GM18519 (cell line): ENCODE results near the gene IFT74.

Experiments
- ATAC-seq: cut with Tn5 transposase; IDR thresholded peaks from one replicate; pipeline ENCODE4 v1.9.1; 2021; ENCODE audit warnings: mild to moderate bottlenecking, moderate library complexity; ENCODE audit not compliant: unreplicated experiment, low FRiP score

Gene IFT74

DNA sequence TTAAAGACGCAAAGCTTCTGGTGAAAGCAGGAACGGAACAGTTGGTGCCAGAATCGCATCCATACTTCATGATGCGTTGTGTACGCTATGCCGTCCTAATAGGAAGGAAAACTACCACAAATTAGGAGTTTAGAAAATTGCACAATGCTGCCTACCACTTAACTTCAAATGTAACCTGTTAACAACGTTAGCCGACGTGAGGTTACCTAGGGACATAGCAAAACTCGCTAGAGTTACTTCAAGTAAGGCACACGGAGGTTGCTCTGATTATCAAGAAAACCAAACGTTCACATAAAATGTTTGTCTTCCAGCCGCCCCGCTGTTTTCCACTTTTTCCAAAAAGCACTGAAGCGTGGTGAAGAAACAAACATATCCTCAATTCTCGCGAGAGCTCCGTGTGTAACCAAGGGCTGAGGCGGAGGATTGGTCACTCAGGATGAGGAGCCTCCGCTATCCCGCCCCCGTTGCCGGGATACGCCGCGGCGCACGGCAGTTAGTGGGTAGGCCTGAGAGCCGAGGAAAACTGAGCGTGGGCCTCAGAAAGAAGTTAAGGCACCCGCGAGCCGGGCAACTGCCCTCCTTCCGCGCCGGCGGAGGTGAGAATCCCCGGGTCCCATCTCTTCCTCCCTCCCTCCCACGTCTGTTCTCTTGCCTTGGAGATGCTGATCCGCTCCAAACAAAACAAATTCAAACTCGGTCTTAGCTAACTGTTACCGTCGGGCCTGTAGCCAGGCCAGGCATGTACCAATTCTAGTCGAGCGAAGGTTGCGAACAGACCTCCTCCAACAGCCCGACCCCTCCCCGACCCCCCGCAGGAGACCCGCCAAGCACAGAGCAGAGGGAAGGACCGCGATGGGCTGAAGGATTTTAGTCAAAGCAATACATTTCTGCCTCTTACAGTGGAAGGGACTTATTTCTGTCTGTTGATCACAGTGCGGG, at the start of gene IFT74:
Gene IFT74 (plus strand): TSS at position 492 of the 939 bp plus-strand sequence. CDS start 5,556 bp downstream, outside the sequence.
- peak; percentile 92 for ATAC-seq

GRCh38 chr9:26913138-26913668, 43.0 kb upstream of the IFT74 start:
- ATAC-seq: no peak

- ATAC-seq: no peak
Observed at GRCh38 chr9:26919698-26920097, 36.5 kb upstream of the IFT74 start.

GRCh38 chr9:26925609-26926008, 30.6 kb upstream of the IFT74 start:
- no peak for ATAC-seq

DNA sequence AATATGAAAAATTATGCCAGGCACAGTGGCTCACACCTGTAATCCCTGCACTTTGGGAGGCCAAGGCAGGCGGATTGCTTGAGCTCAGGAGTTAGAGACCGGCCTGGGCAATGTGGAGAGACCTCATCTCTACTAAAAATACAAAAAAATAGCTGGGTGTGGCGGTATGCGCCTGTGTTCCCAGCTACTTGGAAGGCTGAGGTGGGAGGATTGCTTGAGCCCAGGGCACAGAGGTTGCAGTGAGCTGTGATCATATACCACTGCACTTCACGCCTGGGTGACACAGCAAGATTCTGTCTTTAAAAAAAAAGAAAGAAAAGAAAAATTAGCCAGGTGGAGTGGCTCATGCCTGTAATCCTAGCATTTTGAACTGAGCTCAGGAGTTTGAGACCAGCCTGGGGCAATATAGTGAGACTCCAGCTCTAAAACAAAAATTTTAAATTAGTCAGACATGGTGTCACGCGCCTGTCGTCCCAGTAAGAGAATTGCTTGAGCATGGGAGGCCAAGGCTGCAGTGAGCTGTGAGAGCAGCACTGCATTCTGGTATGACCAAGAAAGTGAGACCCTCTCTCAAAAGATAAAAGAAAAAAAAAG, 27.2 kb upstream of the IFT74 start:
- ATAC-seq: no peak

DNA sequence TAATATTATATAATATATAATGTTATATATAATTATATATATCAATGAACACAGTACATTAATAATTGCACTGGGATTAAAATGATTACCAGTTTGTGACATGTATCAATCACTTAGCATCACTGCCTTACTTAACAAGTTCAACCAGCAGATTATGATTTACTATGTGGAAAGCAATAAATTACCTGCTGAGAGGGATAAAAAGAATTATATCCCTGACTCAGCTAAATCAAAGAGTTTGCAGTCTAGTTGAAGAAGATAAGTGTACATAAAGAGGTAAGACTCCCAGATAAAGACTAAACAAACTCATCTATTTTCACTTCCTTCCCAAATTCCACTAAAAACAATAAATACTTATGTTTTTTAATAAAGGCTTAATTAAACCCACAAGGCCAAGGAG, 20.4 kb upstream of the IFT74 start:
- no peak for ATAC-seq

- no peak for ATAC-seq
Observed at GRCh38 chr9:26937816-26938371, 18.3 kb upstream of the IFT74 start.

- ATAC-seq: no peak
Observed at GRCh38 chr9:26939955-26940711, 16.1 kb upstream of the IFT74 start.

- ATAC-seq: no peak
Observed at GRCh38 chr9:26940779-26941178, 15.4 kb upstream of the IFT74 start.

- no peak for ATAC-seq
Observed at GRCh38 chr9:26945591-26945990, 10.6 kb upstream of the IFT74 start.

GRCh38 chr9:26946753-26947727, 9.2 kb upstream of the IFT74 start, which contains the start of gene PLAA:
TSS of gene PLAA (minus strand) at chr9:26947242. CDS start at chr9:26947045, 197 bp downstream.
- ATAC-seq: peak; percentile 98

- ATAC-seq: no peak
Observed at GRCh38 chr9:26947736-26948135, 8.5 kb upstream of the IFT74 start.

DNA sequence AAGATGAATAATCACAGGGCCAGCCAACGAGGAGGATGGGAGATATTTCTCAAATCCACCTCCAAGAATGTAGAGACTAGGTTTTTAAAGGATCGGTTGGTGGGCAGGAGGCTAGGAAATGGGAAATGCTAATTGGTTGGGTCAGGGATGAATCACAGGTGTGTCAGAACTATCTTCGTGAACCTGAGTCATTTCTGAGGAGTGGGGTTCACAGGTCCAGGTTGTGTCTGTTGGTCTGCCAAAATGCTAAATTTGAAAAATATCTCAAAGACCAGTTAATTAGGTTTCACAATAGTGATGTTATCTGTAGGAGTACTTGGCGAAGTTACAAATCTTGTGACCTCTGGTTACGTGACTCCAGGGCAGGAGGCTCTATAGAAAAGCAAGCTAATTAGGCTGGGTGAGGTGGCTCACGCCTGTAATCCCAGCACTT, 6.6 kb upstream of the IFT74 start:
- no peak for ATAC-seq

- no peak for ATAC-seq
Observed at GRCh38 chr9:26950521-26950920, 5.7 kb upstream of the IFT74 start.

GRCh38 chr9:26951794-26952193, 4.4 kb upstream of the IFT74 start:
- no peak for ATAC-seq

DNA sequence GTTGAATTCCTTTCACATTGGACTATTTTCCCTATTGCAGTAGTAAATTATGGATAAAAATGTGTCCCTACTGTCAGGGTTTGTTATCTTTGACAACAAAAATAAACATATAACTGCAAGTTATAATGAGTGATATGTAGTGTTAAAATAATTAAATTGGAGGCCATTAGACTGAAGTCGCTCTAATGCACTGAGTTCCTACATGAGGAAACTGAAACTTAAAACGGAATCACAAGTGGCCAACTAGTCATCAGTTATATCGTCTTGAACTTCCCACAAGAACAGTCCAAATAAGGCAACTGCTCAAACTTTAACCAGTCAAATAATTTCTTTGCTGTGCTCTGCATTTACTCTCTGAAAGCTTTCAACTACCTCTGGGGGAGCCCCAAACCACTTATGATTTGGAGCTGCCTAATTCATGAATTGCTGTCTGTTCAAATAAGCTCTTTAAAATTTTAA, 2.1 kb upstream of the IFT74 start:
- ATAC-seq: peak; percentile 38

- ATAC-seq: peak; percentile 27
Observed at GRCh38 chr9:26955222-26955903, 849 bp upstream of the IFT74 start.

DNA sequence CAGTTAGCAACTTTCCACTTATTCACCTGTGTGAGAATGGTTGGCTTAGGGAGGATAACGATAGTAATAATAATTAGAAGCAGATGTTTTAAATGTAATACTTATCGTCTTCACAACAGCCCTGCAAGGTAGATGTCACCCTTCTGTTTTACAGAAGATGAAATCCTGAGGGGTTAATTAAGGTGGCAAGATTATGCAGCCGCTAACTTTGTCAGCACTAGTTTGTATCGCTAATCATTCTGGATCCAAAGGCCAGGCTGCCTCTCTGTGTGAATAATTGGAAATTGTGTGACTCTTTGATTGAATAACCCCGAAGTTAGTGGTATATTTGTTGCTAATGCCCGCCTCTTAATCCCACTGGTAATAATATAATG, 635 bp downstream of the IFT74 start:
- peak; percentile 1 for ATAC-seq

DNA sequence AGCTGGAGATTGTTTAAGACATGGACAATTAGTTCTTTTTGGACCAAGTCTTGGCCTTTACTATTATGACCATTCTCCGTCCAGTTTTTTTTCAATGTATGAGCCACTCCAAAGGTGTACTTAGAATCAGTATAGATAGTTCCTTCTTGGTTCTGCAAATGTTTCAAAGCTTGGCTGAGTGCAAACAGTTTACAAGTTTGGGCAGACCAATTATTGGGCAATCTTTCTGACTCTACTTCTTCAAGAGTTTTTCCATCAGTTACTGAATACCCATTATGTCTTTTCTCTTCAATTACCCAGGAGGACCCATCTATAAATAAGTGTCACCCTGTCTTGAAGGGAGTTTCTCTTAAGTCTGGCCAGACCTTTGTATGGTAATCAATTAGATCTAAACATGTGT, 15.5 kb downstream of the IFT74 start:
- no peak for ATAC-seq
